ENCODE measurements around the gene ATP1B1. TPM values are rescaled to one million over a fixed set of nuclear protein-coding genes. Genes with fewer than 3 reads are reported as not detected.

Gene ATP1B1
- total RNA-seq, 2 donors from 2014 or later, result 200 to 342 TPM

DNA sequence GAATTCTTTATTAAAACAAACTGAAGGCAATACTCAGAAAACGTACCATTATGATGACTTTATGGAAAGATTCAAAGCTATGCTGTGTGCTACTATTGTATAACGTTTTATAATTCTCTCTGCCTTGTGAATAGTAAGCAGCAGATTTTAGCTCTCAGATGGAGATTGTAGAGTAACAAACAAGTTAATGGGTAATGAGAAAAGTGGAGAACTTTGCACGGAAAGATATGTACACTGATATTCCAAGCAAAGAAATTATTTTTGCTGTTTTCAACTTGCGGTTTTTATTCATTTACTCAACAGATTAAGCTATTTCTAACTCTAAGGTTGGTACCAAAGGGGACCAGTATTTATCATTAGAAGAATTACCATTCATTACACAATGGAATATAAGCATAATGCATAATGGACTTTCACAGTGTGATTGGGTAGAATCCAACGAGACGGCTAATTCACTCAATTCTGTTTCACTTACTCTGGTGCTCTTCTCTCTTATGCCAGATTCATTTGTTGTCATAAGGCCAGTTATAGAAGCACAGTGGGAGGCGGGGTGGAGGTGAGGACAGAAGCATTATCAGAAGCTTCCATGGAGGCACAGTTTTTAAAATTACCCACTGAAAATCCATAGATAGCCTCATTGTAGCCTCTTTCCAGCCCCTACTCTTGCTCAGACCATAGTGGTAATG lies 38.6 kb downstream of the ATP1B1 start:
- TF ChIP-seq, protein P1, sequence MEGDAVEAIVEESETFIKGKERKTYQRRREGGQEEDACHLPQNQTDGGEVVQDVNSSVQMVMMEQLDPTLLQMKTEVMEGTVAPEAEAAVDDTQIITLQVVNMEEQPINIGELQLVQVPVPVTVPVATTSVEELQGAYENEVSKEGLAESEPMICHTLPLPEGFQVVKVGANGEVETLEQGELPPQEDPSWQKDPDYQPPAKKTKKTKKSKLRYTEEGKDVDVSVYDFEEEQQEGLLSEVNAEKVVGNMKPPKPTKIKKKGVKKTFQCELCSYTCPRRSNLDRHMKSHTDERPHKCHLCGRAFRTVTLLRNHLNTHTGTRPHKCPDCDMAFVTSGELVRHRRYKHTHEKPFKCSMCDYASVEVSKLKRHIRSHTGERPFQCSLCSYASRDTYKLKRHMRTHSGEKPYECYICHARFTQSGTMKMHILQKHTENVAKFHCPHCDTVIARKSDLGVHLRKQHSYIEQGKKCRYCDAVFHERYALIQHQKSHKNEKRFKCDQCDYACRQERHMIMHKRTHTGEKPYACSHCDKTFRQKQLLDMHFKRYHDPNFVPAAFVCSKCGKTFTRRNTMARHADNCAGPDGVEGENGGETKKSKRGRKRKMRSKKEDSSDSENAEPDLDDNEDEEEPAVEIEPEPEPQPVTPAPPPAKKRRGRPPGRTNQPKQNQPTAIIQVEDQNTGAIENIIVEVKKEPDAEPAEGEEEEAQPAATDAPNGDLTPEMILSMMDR (IDR thresholded peaks at IDR 0.05), result no peak
- H3K4me1 ChIP-seq, result no peaks in the 10 kb centered on the region
- no peak overlapping the region for H3K27ac ChIP-seq

DNA sequence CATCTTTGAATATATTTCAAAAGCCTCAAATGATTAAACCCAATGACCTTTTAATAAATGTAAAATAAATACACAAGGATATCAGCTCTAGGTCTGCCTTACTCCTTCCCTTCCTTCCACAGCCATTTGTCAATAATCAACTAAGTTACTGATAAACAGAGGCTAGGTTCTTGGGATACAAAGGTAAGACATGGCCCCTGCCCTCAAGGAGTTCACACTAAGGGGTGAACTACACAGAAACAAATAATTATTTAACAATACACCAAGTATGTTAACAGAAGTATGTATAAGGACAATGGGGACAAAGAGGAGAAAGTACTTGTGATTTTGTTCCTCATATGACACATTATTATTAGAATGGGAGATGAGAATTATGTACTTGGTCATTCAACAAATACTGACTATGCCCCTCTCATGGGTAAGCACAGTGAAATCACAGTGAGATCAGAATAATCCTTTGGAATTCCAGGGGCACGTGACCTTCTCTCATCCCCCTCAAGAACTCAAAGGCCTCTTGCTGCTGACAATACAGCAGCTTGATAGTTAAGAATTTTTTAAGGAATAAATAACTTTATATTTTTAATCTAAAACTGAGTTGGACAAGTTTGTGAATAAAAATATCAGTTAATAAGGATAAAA lies 40.2 kb downstream of the ATP1B1 start:
- TF ChIP-seq, protein P1 (IDR thresholded peaks at IDR 0.05), result no peak
- Histone ChIP-seq H3K4me1 (no peaks in the 10 kb centered on the region), H3K27ac (no peak overlapping the region), H3K9me3 (no peaks in the 10 kb centered on the region), H3K27me3 (no peaks in the 10 kb centered on the region), H3K36me3 (no peaks in the 10 kb centered on the region), H3K4me3 (no peak overlapping the region)
- no peak for DNase-seq (ENCODE audit: low spot score)

More for the DNA sequence above, 38.6 kb downstream of the ATP1B1 start:
- Histone ChIP-seq H3K4me3 (no peak overlapping the region), H3K9me3 (no peaks in the 10 kb centered on the region), H3K27me3 (no peaks in the 10 kb centered on the region), H3K36me3 (no peaks in the 10 kb centered on the region)
- DNase-seq (ENCODE audit: low spot score), result no peak

DNA sequence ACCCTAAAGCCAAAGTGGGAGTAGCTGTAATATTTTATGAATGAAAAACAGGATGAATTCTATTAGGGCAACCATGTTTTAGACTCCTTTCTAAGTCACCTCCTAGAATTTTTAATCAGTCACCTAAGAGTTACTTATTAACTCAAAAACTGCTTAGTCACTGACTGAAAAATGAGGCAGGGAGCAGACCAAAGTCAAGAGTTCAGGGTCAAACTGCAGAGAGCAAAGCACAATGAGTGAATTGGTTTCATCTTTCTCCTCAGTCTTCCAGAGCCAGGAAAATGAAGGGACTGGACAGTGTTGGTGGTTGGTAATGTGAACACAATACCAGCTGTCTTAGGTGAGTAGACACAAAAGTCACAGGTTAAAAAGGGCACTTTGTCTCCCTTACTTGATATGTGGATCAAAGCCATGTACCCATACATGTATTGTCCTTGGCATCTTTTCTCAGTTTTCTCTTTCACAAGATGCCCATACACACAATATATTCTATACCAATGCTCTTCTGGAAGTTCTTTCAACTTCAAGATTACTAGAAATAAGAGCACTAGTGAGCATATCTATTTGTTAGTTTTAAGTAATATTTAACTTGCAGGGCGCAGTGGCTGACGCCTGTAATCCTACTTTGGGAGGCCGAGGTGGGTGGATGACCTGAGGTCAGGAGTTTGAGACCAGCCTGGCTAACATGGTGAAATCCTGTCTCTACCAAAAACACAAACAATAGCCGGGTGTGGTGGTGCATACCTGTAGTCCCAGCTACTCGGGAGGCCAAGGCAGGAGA lies 42.2 kb downstream of the ATP1B1 start:
- TF ChIP-seq, protein P1 (IDR thresholded peaks at IDR 0.05), result no peak
- Histone ChIP-seq H3K4me3 (no peak overlapping the region), H3K27ac (no peak overlapping the region), H3K27me3 (no peaks in the 10 kb centered on the region), H3K9me3 (no peaks in the 10 kb centered on the region), H3K36me3 (no peaks in the 10 kb centered on the region), H3K4me1 (no peaks in the 10 kb centered on the region)
- no peak for DNase-seq (ENCODE audit: low spot score)

DNA sequence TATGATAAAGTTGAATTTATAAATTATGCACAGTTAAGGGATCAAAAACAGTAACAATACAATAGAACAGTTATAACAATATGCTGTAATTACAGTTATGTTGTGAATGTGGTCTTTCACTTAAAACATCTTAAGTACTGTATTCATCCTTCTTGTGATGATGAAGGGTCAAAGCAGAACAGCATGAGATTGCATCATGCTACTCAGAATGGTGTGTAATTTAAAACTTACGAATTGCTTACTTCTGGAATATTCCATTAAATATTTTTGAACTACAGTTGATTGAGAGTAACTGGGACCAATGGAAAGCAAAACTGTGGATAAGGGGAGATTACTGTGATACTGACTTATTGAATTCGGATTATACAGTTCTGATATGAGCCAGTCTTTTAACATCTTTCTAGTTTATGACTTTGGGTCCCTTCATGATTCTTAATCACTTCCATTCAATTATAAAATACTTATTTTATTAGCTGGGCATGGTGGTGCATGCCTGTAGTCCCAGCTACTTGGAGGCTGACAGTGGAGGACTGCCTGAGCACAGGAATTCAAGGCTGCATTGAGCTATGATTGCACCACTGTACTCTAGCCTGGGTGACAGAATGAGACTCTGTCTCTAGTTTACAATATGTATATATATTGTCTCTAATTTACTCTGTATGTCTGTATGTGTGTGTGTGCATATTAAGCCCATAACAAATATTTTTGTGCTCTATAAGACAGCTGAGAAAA lies 43.2 kb downstream of the ATP1B1 start:
- no peaks in the 10 kb centered on the region for H3K4me1 ChIP-seq
- H3K36me3 ChIP-seq, result no peaks in the 10 kb centered on the region
- no peak for DNase-seq (ENCODE audit: low spot score)
- TF ChIP-seq, protein P1 (IDR thresholded peaks at IDR 0.05), result no peak
- H3K9me3 ChIP-seq, result no peaks in the 10 kb centered on the region
- H3K27me3 ChIP-seq, result no peaks in the 10 kb centered on the region
- H3K27ac ChIP-seq, result no peak overlapping the region
- H3K4me3 ChIP-seq, result no peak overlapping the region

DNA sequence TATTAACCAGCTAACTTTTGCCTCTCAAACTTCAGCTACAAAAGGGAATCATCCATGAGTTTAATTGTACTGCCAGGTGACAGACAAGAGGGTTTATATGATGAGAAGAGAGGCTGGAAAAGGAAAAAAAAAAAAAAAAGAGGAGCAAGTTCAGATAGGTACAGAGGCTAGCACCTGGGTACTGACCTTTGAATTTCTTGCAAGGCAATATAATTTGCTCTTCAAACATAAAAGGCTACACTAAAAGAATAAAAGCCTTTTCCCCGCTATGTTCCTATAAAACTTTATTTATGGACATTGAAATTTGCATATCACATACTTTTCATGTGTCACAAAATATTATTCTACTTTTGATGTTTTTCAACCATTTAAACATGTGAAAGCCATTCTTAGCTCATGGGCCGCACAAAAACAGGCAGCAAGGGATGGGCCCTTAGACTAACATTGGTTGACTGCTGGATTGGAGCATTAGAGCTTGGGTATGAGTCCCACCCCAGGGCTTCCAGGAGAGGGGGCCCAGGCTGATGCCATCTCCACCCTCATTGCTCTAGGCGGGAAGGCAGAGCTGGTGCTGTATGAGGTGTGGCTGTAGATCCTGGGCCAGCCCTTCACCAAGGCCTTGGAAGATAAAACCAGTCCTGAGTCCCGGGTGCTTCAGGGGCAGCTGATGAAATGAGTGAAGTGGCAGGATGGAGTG lies 44.3 kb downstream of the ATP1B1 start:
- Histone ChIP-seq H3K9me3 (no peaks in the 10 kb centered on the region), H3K36me3 (no peaks in the 10 kb centered on the region), H3K4me3 (no peak overlapping the region), H3K27me3 (no peaks in the 10 kb centered on the region), H3K4me1 (no peaks in the 10 kb centered on the region), H3K27ac (no peak overlapping the region)
- no peak for DNase-seq (ENCODE audit: low spot score)
- TF ChIP-seq, protein P1 (IDR thresholded peaks at IDR 0.05), result no peak
